Motor neuron (in vitro differentiated cells): Measurements from ENCODE around the gene PTGER4. TPM values are rescaled to one million over a fixed set of nuclear protein-coding genes. Genes with fewer than 3 reads are reported as not detected.
"Not testable (repeated sequence)": the region's sequence is repeated elsewhere in the genome, so short reads cannot be mapped to it uniquely, and the experiment has no call there.

ENCODE experiments used
- ATAC-seq, 8 experiments: fragments of 200-7000 bp; cut with Tn5 transposase; replicated peaks in 6 of 8; 2 replicates each; pipeline ENCODE4 v1.8.0; 2021; ENCODE audit warnings: mild to moderate bottlenecking in 8 of 8, moderate library complexity in 8 of 8
- H3K27ac ChIP-seq, 2 donors: fragments of 250-450 bp; sonication (Bioruptor Pico); 2 replicates each; pipeline ENCODE4 v1.9.0; 2021; ENCODE audit warnings: antibody characterized with exemption in 2 of 2, mild to moderate bottlenecking in 2 of 2, moderate library complexity in 1 of 2
- H3K4me1 ChIP-seq, 2 donors: fragments of 250-450 bp; sonication (Bioruptor Pico); replicated peaks in 1 of 2; 2 replicates each; pipeline ENCODE4 v1.6.1; 2021; ENCODE audit warnings: antibody characterized with exemption in 2 of 2, mild to moderate bottlenecking in 2 of 2, moderate library complexity in 1 of 2
- H3K4me3 ChIP-seq, 5 donors: fragments of 250-450 bp; sonication (Bioruptor Pico); 2 replicates each; pipeline ENCODE4 v1.9.0; 2021; ENCODE audit warnings: antibody characterized with exemption in 5 of 5, mild to moderate bottlenecking in 5 of 5, moderate library complexity in 4 of 5
- WGBS, 10 experiments: fragments of 450-650 bp; shearing (Covaris generic); methylation state at CpG; one replicate each; pipeline ENCODE4 v1.0.0; 2022; 5-methylcytosine and 5-hydroxymethylcytosine counted together
- in situ Hi-C, 9 experiments: fragments of 400-800 bp; cut with MboI; loops; one replicate each; pipeline ENCODE4 v1.15.0; 2021; ENCODE audit warnings: low sequenced_read_pairs in 9 of 9, low pct_unique_long_range_greater_than_20kb in 2 of 9; ENCODE audit not compliant: unreplicated experiment in 9 of 9
- total RNA-seq, 8 experiments: library from RNA; unstranded; fragments of 300-600 nt; gene quantifications; 2 replicates each; pipeline versions ENCODE4 v1.2.3 to v1.2.4, GENCODE V29; 2022

Gene PTGER4
- total RNA-seq, 8 experiments from 2014 or later, result 0.32 to 21.2 (median 3.6) TPM

- ATAC-seq, result no peak
- in situ Hi-C loops, result loop anchor here in 6 of 9 experiments (25.0 kb wide), 5 partner anchors 299 to 1099 kb away; no protein-coding TSS in a partner anchor
- H3K27ac ChIP-seq, result no peak overlapping the region
- no peak overlapping the region for H3K4me3 ChIP-seq
- H3K4me1 ChIP-seq, result peaks cover 2 to 4% of the 10 kb centered on the region in 2 donors
- 20 to 100% (median 89%) methylated on average over 1 of the region's 1 CpG; no CpG with 5 or more reads in 3 of the 10 experiments for WGBS, 10 experiments
Observed at GRCh38 chr5:40685976-40686486, 6.3 kb downstream of the PTGER4 start.

GRCh38 chr5:40687321-40687720 lies 7.6 kb downstream of the PTGER4 start:
- Histone ChIP-seq H3K4me1 (no peaks in the 10 kb centered on the region), H3K4me3 (no peak overlapping the region), H3K27ac (no peak overlapping the region)
- WGBS, 10 experiments, result 68 to 100% (median 83%) methylated on average over 1 to 7 of the region's 7 CpGs; no CpG with 5 or more reads in 1 of the 10 experiments
- no peak for ATAC-seq
- in situ Hi-C loops, result loop anchor here in 6 of 9 experiments (25.0 kb wide), 5 partner anchors 300 to 1100 kb away; no protein-coding TSS in a partner anchor

- Histone ChIP-seq H3K4me3 (no peak overlapping the region), H3K4me1 (no peaks in the 10 kb centered on the region), H3K27ac (no peak overlapping the region)
- WGBS, 10 experiments, result 0 to 12% (median 3%) methylated on average over 1 to 7 of the region's 8 CpGs
- peak; percentile 77 to 97 (median 92) for ATAC-seq
- in situ Hi-C loops, result loop anchor here in 6 of 9 experiments (25.0 kb wide), 5 partner anchors 301 to 1101 kb away; no protein-coding TSS in a partner anchor
Observed at GRCh38 chr5:40688127-40688761, 8.5 kb downstream of the PTGER4 start.

- in situ Hi-C loops, result loop anchor here in 6 of 9 experiments (25.0 kb wide), 5 partner anchors 302 to 1102 kb away; no protein-coding TSS in a partner anchor
- H3K4me3 ChIP-seq, result no peak overlapping the region
- no peaks in the 10 kb centered on the region for H3K4me1 ChIP-seq
- no peak overlapping the region for H3K27ac ChIP-seq
- no peak for ATAC-seq
Observed at GRCh38 chr5:40688996-40689395, 9.3 kb downstream of the PTGER4 start.

- Histone ChIP-seq H3K4me1 (no peaks in the 10 kb centered on the region), H3K27ac (no peak overlapping the region), H3K4me3 (no peak overlapping the region)
- WGBS, 10 experiments, result 3 to 80% (median 43%) methylated on average over 1 to 3 of the region's 3 CpGs; no CpG with 5 or more reads in 1 of the 10 experiments
- ATAC-seq, result peak in 7 of 8 experiments; percentile 77 to 90 (median 87)
- in situ Hi-C loops, result loop anchor here in 6 of 9 experiments (25.0 kb wide), 5 partner anchors 302 to 1102 kb away; no protein-coding TSS in a partner anchor
Observed at GRCh38 chr5:40689438-40689837, 9.7 kb downstream of the PTGER4 start.

GRCh38 chr5:40690267-40690666 lies 10.6 kb downstream of the PTGER4 start:
- no peak overlapping the region for H3K27ac ChIP-seq
- no peak overlapping the region for H3K4me3 ChIP-seq
- H3K4me1 ChIP-seq, result no peaks in the 10 kb centered on the region
- in situ Hi-C loops, result loop anchor here in 6 of 9 experiments (25.0 kb wide), 5 partner anchors 303 to 1103 kb away; no protein-coding TSS in a partner anchor
- ATAC-seq, result no peak
- 0 to 67% (median 50%) methylated on average over 1 to 3 of the region's 3 CpGs for WGBS, 10 experiments

GRCh38 chr5:40691894-40692293 lies 12.2 kb downstream of the PTGER4 start:
- 94 to 100% (median 97%) methylated on average over 1 to 7 of the region's 9 CpGs; no CpG with 5 or more reads in 4 of the 10 experiments for WGBS, 10 experiments
- Histone ChIP-seq H3K4me1 (no peaks in the 10 kb centered on the region), H3K27ac (no peak overlapping the region), H3K4me3 (no peak overlapping the region)
- ATAC-seq, result no peak
- in situ Hi-C loops, result loop anchor here in 6 of 9 experiments (25.0 kb wide), 5 partner anchors 305 to 1105 kb away; no protein-coding TSS in a partner anchor

GRCh38 chr5:40694433-40694832 lies 14.7 kb downstream of the PTGER4 start:
- no peak overlapping the region for H3K4me3 ChIP-seq
- ATAC-seq, result no peak
- in situ Hi-C loops, result loop anchor here in 6 of 9 experiments (25.0 kb wide), 5 partner anchors 307 to 1107 kb away; no protein-coding TSS in a partner anchor
- H3K27ac ChIP-seq, result no peak overlapping the region
- H3K4me1 ChIP-seq, result no peaks in the 10 kb centered on the region

- Histone ChIP-seq H3K4me1 (no peaks in the 10 kb centered on the region), H3K4me3 (no peak overlapping the region), H3K27ac (no peak overlapping the region)
- ATAC-seq, result no peak
- in situ Hi-C loops, result no loop called here
- WGBS, 10 experiments, result 20 to 100% (median 70%) methylated on average over 1 to 3 of the region's 5 CpGs; no CpG with 5 or more reads in 6 of the 10 experiments
Observed at GRCh38 chr5:40700116-40700782, 20.5 kb downstream of the PTGER4 start.

GRCh38 chr5:40702027-40702426 lies 22.3 kb downstream of the PTGER4 start:
- H3K4me3 ChIP-seq, H3K27ac ChIP-seq, H3K4me1 ChIP-seq, in situ Hi-C loops, ATAC-seq: not testable (repeated sequence)

- H3K4me1 ChIP-seq, in situ Hi-C loops, H3K4me3 ChIP-seq, H3K27ac ChIP-seq, ATAC-seq: not testable (repeated sequence)
- 81 to 100% (median 95%) methylated on average over 1 of the region's 1 CpG for WGBS, 10 experiments
Observed at GRCh38 chr5:40705484-40705883, 25.8 kb downstream of the PTGER4 start.

GRCh38 chr5:40710575-40710974 lies 30.9 kb downstream of the PTGER4 start:
- H3K4me3 ChIP-seq, H3K27ac ChIP-seq, H3K4me1 ChIP-seq, in situ Hi-C loops, ATAC-seq: not testable (repeated sequence)

GRCh38 chr5:40714001-40714400 lies 34.3 kb downstream of the PTGER4 start:
- in situ Hi-C loops, result no loop called here
- Histone ChIP-seq H3K4me3 (no peak overlapping the region), H3K27ac (no peak overlapping the region), H3K4me1 (no peaks in the 10 kb centered on the region)
- ATAC-seq, result no peak
